ENCODE measurements around the gene BMPER. TPM values are rescaled to one million over a fixed set of nuclear protein-coding genes. Genes with fewer than 3 reads are reported as not detected.

Gene BMPER
- total RNA-seq, 1 experiment from 2014 or later: 6.7 TPM

DNA sequence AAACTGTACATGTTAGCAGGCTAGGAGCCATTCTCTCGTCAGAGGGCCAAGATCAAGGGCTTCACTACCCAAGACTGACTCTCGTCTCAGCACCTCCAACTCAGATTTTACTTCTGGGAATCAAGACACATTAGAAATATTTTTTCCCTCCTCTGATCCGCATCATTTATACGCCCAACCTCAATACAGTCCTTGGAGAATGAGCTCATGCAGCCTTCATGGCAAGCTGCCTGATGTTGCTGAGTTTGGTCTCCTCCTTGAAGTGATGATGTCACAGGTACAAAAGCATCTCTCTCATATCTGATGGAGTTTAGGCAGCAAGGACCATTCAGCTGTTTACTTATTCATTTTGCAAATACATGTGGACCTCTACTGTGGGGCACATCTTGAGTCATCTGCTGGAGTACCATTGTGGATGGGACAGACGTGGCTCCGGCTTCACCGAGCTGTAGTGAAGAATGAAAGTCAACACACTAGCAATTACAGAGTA lies 114.0 kb downstream of the BMPER start:
- no TSS peak for BruUV-seq (replicated peaks)
- intact Hi-C loops (cut with micrococcal nuclease; ENCODE audit: unreplicated experiment): no loop called here

GRCh38 chr7:34022626-34023025 lies 117.3 kb downstream of the BMPER start:
- no peaks in the 10 kb centered on the region for H3K36me3 ChIP-seq (ENCODE audit: insufficient read depth, low read length, poor library complexity, severe bottlenecking)
- no peaks in the 10 kb centered on the region for H3K9me3 ChIP-seq (ENCODE audit: low read depth, low read length, poor library complexity, severe bottlenecking)
- ChIA-PET POLR2A (ENCODE audit: low non-redundant PET) (no interaction called here), CTCF (no interaction called here)
- BruUV-seq (replicated peaks): no TSS peak
- no peak overlapping the region for H3K27ac ChIP-seq (ENCODE audit: low read depth, low read length, poor library complexity, severe bottlenecking)
- no peak for TF ChIP-seq EZH2 (IDR thresholded peaks at IDR 0.05; ENCODE audit: borderline replicate concordance, low read depth, low read length, poor library complexity, severe bottlenecking)
- TF ChIP-seq, protein P1, sequence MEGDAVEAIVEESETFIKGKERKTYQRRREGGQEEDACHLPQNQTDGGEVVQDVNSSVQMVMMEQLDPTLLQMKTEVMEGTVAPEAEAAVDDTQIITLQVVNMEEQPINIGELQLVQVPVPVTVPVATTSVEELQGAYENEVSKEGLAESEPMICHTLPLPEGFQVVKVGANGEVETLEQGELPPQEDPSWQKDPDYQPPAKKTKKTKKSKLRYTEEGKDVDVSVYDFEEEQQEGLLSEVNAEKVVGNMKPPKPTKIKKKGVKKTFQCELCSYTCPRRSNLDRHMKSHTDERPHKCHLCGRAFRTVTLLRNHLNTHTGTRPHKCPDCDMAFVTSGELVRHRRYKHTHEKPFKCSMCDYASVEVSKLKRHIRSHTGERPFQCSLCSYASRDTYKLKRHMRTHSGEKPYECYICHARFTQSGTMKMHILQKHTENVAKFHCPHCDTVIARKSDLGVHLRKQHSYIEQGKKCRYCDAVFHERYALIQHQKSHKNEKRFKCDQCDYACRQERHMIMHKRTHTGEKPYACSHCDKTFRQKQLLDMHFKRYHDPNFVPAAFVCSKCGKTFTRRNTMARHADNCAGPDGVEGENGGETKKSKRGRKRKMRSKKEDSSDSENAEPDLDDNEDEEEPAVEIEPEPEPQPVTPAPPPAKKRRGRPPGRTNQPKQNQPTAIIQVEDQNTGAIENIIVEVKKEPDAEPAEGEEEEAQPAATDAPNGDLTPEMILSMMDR (conservative IDR thresholded peaks at IDR 0.05; ENCODE audit: low read depth, low read length): no peak
- intact Hi-C loops (cut with micrococcal nuclease; ENCODE audit: unreplicated experiment): no loop called here
- DNase-seq (ENCODE audit: low spot score): no peak
- peaks cover 20% of the 10 kb centered on the region for H3K4me1 ChIP-seq (ENCODE audit: insufficient read depth, low read length, poor library complexity, severe bottlenecking)
- no peak overlapping the region for H3K4me3 ChIP-seq (ENCODE audit: low read depth, low read length, poor library complexity, severe bottlenecking)
- H3K27me3 ChIP-seq (replicated peaks; ENCODE audit: insufficient read depth, low read depth, low read length, poor library complexity): no peaks in the 10 kb centered on the region

More for the DNA sequence above, 114.0 kb downstream of the BMPER start:
- Histone ChIP-seq H3K4me3 (ENCODE audit: low read depth, low read length, poor library complexity, severe bottlenecking) (no peak overlapping the region), H3K27me3 (replicated peaks; ENCODE audit: insufficient read depth, low read depth, low read length, poor library complexity) (no peaks in the 10 kb centered on the region), H3K9me3 (ENCODE audit: low read depth, low read length, poor library complexity, severe bottlenecking) (no peaks in the 10 kb centered on the region), H3K36me3 (ENCODE audit: insufficient read depth, low read length, poor library complexity, severe bottlenecking) (no peaks in the 10 kb centered on the region), H3K4me1 (ENCODE audit: insufficient read depth, low read length, poor library complexity, severe bottlenecking) (peaks cover 16% of the 10 kb centered on the region), H3K27ac (ENCODE audit: low read depth, low read length, poor library complexity, severe bottlenecking) (no peak overlapping the region)
- CTCF ChIA-PET: no interaction called here
- no peak for DNase-seq (ENCODE audit: low spot score)
- TF ChIP-seq EZH2 (IDR thresholded peaks at IDR 0.05; ENCODE audit: borderline replicate concordance, low read depth, low read length, poor library complexity, severe bottlenecking): no peak
- TF ChIP-seq, protein P1 (conservative IDR thresholded peaks at IDR 0.05; ENCODE audit: low read depth, low read length): no peak
- POLR2A ChIA-PET (ENCODE audit: low non-redundant PET): interaction anchor here (0.6 kb wide), 1 partner anchor 231 kb away, joined by 8 read pairs; no protein-coding TSS in a partner anchor

GRCh38 chr7:34025600-34025999 lies 120.3 kb downstream of the BMPER start:
- Histone ChIP-seq H3K36me3 (ENCODE audit: insufficient read depth, low read length, poor library complexity, severe bottlenecking) (no peaks in the 10 kb centered on the region), H3K27me3 (replicated peaks; ENCODE audit: insufficient read depth, low read depth, low read length, poor library complexity) (no peaks in the 10 kb centered on the region), H3K9me3 (ENCODE audit: low read depth, low read length, poor library complexity, severe bottlenecking) (no peaks in the 10 kb centered on the region), H3K4me3 (ENCODE audit: low read depth, low read length, poor library complexity, severe bottlenecking) (no peak overlapping the region), H3K4me1 (ENCODE audit: insufficient read depth, low read length, poor library complexity, severe bottlenecking) (peaks cover 17% of the 10 kb centered on the region), H3K27ac (ENCODE audit: low read depth, low read length, poor library complexity, severe bottlenecking) (no peak overlapping the region)
- no peak for DNase-seq (ENCODE audit: low spot score)
- TF ChIP-seq, protein P1 (conservative IDR thresholded peaks at IDR 0.05; ENCODE audit: low read depth, low read length): no peak
- no peak for TF ChIP-seq EZH2 (IDR thresholded peaks at IDR 0.05; ENCODE audit: borderline replicate concordance, low read depth, low read length, poor library complexity, severe bottlenecking)
- BruUV-seq (replicated peaks): no TSS peak
- CTCF ChIA-PET: no interaction called here
- intact Hi-C loops (cut with micrococcal nuclease; ENCODE audit: unreplicated experiment): no loop called here
- POLR2A ChIA-PET (ENCODE audit: low non-redundant PET): no interaction called here
